Measurements from ENCODE around the gene GMPPA. TPM values are rescaled to one million over a fixed set of nuclear protein-coding genes. Genes with fewer than 3 reads are reported as not detected.

Gene GMPPA
- total RNA-seq, 6 experiments from 2014 or later, result 21.7 to 54.1 (median 40.2) TPM

- no peaks in the 10 kb centered on the region for H3K27me3 ChIP-seq
- no CpG with 5 or more reads among the region's 4 CpGs for WGBS (ENCODE audit: insufficient coverage, low coverage, low lambda C conversion rate, missing lambda C conversion rate)
These were observed 15.1 kb downstream of the GMPPA start for GRCh38 chr2:219513787-219514186.

GRCh38 chr2:219514196-219514761 is 15.6 kb downstream of the GMPPA start, which contains the start of gene ASIC4:
TSS of gene ASIC4 (plus strand) at chr2:219514482. CDS start at chr2:219514725, 243 bp downstream.
- peaks cover 0 to 3% (median 0%) of the 10 kb centered on the region in 4 donors for H3K4me1 ChIP-seq

More at GRCh38 chr2:219513787-219514186, 15.1 kb downstream of the GMPPA start:
- intact Hi-C loops (cut with DNase I), result no loop called here
- DNase-seq (no peak), ATAC-seq (no peak)
- H3K36me3 ChIP-seq, result no peaks in the 10 kb centered on the region
- H3K27ac ChIP-seq, result no peak overlapping the region
- H3K4me1 ChIP-seq, result peaks cover 0 to 3% (median 0%) of the 10 kb centered on the region in 4 donors
- TF ChIP-seq POLR2A (IDR thresholded peaks at IDR 0.05) (no peak), CTCF (IDR thresholded peaks at IDR 0.05) (no peak)
- no peak overlapping the region for H3K4me3 ChIP-seq
- H3K9me3 ChIP-seq, result no peaks in the 10 kb centered on the region

GRCh38 chr2:219514836-219515235 is 16.1 kb downstream of the GMPPA start:
- Histone ChIP-seq H3K27ac (no peak overlapping the region), H3K27me3 (no peaks in the 10 kb centered on the region), H3K4me3 (no peak overlapping the region), H3K36me3 (no peaks in the 10 kb centered on the region), H3K9me3 (no peaks in the 10 kb centered on the region), H3K4me1 (peaks cover 0 to 2% (median 0%) of the 10 kb centered on the region in 4 donors)
- DNase-seq (no peak), ATAC-seq (no peak)
- intact Hi-C loops (cut with DNase I), result no loop called here
- WGBS (ENCODE audit: insufficient coverage, low coverage, low lambda C conversion rate, missing lambda C conversion rate), result no CpG with 5 or more reads among the region's 21 CpGs
- TF ChIP-seq CTCF (IDR thresholded peaks at IDR 0.05) (no peak), POLR2A (IDR thresholded peaks at IDR 0.05) (no peak)

More at GRCh38 chr2:219514196-219514761, 15.6 kb downstream of the GMPPA start, which contains the start of gene ASIC4:
- intact Hi-C loops (cut with DNase I), result no loop called here
- Histone ChIP-seq H3K27ac (no peak within 1 kb of the TSS), H3K27me3 (no peaks in the 10 kb centered on the region), H3K9me3 (no peaks in the 10 kb centered on the region), H3K4me3 (no peak within 1 kb of the TSS), H3K36me3 (no peaks in the 10 kb centered on the region)
- TF ChIP-seq CTCF (IDR thresholded peaks at IDR 0.05) (no peak), POLR2A (IDR thresholded peaks at IDR 0.05) (no peak)
- 9% methylated on average over 9 of the region's 31 CpGs for WGBS (ENCODE audit: insufficient coverage, low coverage, low lambda C conversion rate, missing lambda C conversion rate)
- DNase-seq, result no peak
- ATAC-seq, result no peak

- Histone ChIP-seq H3K4me3 (no peak overlapping the region), H3K36me3 (no peaks in the 10 kb centered on the region), H3K27ac (no peak overlapping the region), H3K4me1 (no peaks in the 10 kb centered on the region), H3K27me3 (no peaks in the 10 kb centered on the region), H3K9me3 (no peaks in the 10 kb centered on the region)
- WGBS (ENCODE audit: insufficient coverage, low coverage, low lambda C conversion rate, missing lambda C conversion rate), result 69% methylated on average over 7 of the region's 17 CpGs
- ATAC-seq (no peak), DNase-seq (no peak)
- TF ChIP-seq POLR2A (IDR thresholded peaks at IDR 0.05) (no peak), CTCF (IDR thresholded peaks at IDR 0.05) (no peak)
- intact Hi-C loops (cut with DNase I), result no loop called here
These were observed 17.4 kb downstream of the GMPPA start for GRCh38 chr2:219515874-219516629.

All from right lobe of liver (tissue), 6 donors.